HG02759 (cell line): ENCODE data around the gene ZFAND6.
A peak's percentile ranks its signal among the peaks of the same experiment; 100 is the strongest.
"Not testable (repeated sequence)": the region's sequence is repeated elsewhere in the genome, so short reads cannot be mapped to it uniquely, and the experiment has no call there.

Experiments
- ATAC-seq: cut with Tn5 transposase; IDR thresholded peaks from one replicate; pipeline ENCODE4 v1.9.1; 2021; ENCODE audit warnings: mild to moderate bottlenecking, moderate library complexity; ENCODE audit not compliant: unreplicated experiment

The ZFAND6 gene

GRCh38 chr15:80095511-80095910, 36.0 kb downstream of the ZFAND6 start:
- no peak for ATAC-seq

DNA sequence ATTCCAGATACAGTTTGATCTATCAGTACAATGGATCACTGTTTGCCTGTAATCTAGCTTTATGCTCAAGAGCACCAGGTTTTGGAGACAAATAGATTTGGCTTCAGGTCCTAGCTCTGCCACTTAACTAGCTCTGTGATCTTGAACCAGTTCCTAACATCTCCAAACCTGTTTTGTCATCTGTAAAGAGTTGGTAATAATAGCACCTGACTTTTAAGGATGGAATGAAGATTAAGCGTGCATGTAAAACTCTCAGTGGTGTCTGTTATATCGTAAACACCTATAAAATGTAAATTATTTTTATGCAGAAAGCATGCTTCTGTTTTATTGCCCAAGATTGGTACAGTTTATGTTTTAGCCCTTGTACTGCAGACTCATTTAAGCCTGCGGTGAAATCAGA, 36.5 kb downstream of the ZFAND6 start:
- no peak for ATAC-seq

- no peak for ATAC-seq
Observed at GRCh38 chr15:80098341-80098740, 38.9 kb downstream of the ZFAND6 start.

- peak; percentile 52 for ATAC-seq
Observed at GRCh38 chr15:80099241-80099640, 39.8 kb downstream of the ZFAND6 start.

- peak; percentile 71 for ATAC-seq
Observed at GRCh38 chr15:80099662-80100061, 40.2 kb downstream of the ZFAND6 start.

- no peak for ATAC-seq
Observed at GRCh38 chr15:80100247-80100646, 40.8 kb downstream of the ZFAND6 start.

GRCh38 chr15:80105193-80105592, 45.7 kb downstream of the ZFAND6 start:
- no peak for ATAC-seq

GRCh38 chr15:80105595-80105994, 46.1 kb downstream of the ZFAND6 start:
- no peak for ATAC-seq

- ATAC-seq = no peak
Observed at GRCh38 chr15:80106051-80106450, 46.6 kb downstream of the ZFAND6 start.

- no peak for ATAC-seq
Observed at GRCh38 chr15:80107204-80107603, 47.7 kb downstream of the ZFAND6 start.

DNA sequence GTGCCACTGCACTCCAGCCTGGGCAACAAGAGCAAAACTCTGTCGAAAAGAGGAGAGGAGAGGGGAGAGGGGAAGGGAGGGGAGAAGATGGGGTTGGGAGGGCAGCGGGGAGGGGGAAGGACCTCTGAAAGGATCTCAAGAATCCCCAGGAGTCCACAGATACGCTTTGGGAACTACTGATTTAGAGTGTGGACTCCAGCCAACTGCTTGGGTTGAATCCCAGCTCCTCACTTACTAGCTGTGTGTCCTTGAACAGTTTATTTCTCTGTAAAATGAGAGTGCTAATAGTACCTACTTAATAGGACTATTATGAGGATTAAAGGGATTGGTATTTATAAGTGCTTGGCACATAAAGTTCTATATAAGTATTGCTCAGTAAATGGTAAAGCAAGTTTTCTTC, 48.3 kb downstream of the ZFAND6 start:
- no peak for ATAC-seq

DNA sequence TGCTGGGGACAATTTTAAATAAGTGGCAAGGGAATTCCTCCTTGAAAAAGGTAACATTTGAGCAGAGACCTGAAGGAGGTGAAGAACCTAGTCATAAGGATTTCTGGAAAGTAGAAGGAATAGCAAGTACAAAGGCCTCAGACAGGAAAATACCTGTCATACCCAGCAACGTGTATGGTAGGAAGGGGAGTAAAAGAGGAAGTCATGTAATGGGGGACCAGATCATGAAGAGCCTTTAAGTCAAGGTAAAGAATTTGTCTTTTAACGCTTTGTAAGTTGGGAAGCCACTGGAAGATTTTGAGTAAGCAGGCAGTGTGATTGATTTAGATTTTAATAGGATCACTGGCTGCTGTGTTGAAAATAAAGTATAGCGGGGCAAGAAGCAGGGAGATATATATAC, 49.9 kb downstream of the ZFAND6 start:
- ATAC-seq = no peak

DNA sequence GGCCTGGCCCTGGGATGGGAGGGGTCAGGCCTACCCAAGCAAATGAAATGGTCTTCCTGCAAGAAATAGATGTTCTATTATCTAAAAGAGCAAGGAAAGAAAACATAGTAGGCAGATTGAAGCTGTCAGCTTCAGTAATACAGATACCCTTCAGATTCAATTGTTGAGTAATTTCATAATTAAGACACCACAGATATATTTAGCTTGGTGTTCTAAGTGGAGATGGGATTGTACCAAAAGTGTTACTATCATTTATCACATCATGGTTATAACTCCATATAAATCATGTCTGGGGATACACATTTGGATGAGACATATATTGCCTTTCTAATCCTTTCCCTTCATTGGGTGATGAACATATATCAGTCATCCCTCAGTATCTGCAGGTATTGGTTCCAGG, 51.4 kb downstream of the ZFAND6 start:
- ATAC-seq = no peak

DNA sequence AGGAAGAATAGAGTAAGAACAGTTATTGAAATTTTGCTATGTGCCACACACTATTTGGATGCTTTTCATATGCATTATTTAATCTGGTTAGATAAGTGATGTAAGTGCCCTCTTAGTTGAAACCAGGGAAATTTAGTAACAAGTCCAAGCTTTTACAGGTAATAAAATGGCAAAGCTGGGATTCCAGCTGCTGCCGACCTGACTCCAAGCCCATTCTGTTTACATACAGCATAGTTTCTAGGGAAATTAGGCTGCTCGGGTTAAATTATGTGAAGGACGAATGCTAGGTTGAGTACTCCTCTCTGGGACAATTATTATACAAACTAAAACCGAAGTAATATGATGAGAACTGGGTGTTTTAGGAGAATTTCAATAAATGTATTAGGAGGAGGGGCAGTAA, 54.6 kb downstream of the ZFAND6 start:
- no peak for ATAC-seq

DNA sequence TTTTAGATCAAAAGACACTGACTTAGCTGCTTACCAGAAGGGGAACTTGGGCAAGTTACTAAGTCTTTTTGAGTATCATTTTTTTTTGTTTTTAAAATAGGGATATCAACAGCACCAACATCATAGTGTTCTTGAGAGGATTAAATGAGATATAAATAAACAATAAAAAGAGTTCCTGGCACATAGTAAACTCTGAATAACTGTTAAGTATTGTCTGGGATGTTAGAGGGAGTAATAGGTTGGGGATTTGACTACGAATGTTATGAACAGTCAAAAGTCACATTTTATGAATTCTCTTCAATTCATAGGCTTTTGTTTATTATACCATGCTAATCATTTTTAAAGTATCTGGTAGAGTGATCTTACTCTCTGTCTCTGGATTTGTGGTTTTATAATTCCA, 55.5 kb downstream of the ZFAND6 start:
- ATAC-seq = no peak

DNA sequence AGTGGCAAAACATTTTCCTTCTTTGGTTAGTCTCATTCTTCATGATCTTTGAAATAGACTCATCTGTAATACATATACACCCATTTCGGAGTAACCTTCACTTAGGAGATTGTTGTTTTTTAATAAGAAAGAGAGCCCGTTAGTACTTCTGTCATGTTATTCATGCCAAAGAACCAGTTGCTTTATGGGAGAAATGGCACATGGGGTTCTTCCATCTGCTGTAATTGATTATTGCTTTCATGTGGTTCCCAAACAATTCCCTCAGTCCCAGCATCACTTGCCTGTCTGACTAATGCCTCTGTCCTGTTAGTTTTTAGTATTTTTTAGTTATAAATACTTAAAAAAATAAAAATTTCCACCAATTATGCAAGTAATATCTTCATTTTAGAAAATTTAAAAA, 59.5 kb downstream of the ZFAND6 start:
- no peak for ATAC-seq

- no peak for ATAC-seq
Observed at GRCh38 chr15:80120636-80121035, 61.2 kb downstream of the ZFAND6 start.

DNA sequence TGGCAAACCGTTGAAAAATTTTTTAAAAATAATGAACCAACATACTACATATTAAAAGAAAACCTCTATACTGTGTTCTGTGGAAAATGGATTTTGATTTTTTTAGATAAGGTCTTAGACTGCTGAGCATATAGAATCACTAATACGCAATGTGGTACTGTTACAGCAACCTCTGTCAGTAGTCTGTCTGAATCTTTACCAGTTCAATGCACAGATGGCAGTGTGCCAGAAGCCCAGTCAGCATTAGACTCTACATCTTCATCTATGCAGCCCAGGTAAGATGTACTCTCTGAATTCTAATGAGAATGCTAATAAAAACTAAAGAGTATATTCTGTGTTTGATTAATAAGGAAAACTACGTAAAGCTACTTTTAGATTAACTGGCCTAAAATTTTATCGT, 62.1 kb downstream of the ZFAND6 start:
- no peak for ATAC-seq

- no peak for ATAC-seq
Observed at GRCh38 chr15:80123034-80123433, 63.6 kb downstream of the ZFAND6 start.

GRCh38 chr15:80127253-80127652, 67.8 kb downstream of the ZFAND6 start:
- ATAC-seq = not testable (repeated sequence)

- no peak for ATAC-seq
Observed at GRCh38 chr15:80127911-80128310, 68.4 kb downstream of the ZFAND6 start.

DNA sequence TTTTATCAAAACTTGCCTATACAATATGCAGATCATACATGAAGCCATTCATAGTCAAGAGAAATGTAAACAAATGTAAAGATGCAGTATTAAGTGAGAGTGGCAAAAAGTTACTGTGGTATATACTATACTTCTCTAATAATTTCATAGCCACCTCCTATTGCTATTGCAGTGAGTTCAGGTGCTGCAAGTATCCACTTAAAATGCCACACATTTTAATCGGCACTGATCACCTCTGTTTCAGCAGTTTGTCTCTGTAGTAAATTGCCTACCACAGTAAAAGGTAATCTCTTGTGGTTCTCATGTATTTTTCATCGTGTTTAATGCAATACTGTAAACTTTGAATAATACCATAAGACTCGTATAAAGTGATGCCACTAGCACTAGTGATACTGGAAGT, 72.9 kb downstream of the ZFAND6 start:
- no peak for ATAC-seq

DNA sequence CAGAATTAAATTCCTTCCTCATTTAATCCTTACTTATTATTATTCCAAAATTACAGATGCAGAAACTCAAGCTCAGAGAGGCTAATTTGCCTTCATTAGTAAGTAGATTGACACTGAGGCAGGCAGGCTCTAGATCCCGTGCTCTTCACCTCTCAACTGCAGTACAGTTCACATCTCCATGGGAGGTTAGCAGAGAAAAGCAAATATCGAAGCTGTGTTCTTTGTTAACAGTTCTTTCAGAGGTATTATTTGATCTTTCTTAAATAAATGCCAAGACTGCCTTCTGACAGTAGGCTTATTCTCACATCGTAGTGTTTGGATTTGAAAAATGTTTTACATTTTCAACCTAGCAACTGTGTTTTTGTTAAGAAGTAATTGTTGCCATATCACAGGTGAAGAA, 77.4 kb downstream of the ZFAND6 start:
- ATAC-seq = no peak

DNA sequence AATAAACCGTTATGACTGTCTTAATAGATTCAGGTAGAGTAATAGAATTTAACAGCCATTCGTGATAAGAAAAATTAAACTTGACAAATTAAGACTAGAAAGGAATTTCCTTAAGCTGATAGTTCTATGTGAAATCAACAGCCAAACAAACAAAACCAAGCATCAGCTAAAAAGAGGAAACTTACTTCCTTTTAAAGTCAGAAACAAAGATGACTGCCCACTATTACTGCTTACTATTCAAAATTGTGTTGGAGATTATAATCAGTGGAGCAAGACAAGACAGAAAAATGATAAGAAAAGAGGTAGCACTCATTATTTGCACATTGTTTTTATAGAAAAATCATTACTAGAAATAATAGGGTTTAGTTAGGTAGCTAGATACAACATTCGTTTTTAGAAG, 79.5 kb downstream of the ZFAND6 start:
- no peak for ATAC-seq
